NB4 (cell line): ENCODE measurements around the gene CCNDBP1.
A peak's percentile ranks its signal among the peaks of the same experiment; 100 is the strongest.

Experiments
- DNase-seq: peaks from one replicate; pipeline ENCODE4 v3.0.0; 2010; ENCODE audit warnings: low read depth
- H3K4me3 ChIP-seq: one replicate; pipeline ENCODE4 v1.5.1; 2011; ENCODE audit warnings: mild to moderate bottlenecking, low read depth, low read length, moderate library complexity
- MYC ChIP-seq: IDR thresholded peaks from 2 replicates; pipeline ENCODE4 v1.6.1; 2011; ENCODE audit warnings: low read depth, low read length
- POLR2A ChIP-seq: IDR thresholded peaks from 2 replicates; pipeline ENCODE4 v1.6.1; 2011; ENCODE audit warnings: mild to moderate bottlenecking; ENCODE audit not compliant: insufficient read length; ENCODE audit errors: extremely low read depth
- TF ChIP-seq, protein P1 (sequence below): IDR thresholded peaks from one replicate; pipeline ENCODE4 v1.5.1; 2012; ENCODE audit warnings: low read depth, low read length
- TF ChIP-seq, protein P2 (sequence below): IDR thresholded peaks from 2 replicates; pipeline ENCODE4 v1.6.1; 2011; ENCODE audit warnings: low read depth, low read length

Gene CCNDBP1

DNA sequence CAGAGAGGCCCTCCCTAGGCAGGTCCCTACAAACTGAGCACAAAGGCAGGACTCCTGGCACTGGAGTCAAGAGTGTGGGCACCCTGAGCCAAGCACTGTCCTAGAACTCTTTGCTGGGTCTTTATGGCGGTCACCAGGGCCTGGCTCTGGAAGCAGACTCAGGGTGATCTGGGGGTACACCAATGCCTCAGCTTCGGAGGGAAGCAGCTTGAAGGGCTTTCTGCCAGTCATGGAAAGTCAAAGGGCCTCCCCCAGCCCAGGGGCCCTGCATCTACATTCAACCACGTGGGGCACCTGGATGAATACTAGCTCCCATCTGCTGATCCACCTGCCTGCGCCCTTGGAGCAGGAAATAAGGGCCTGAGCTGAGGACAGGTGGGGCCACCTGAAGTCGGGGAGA is 28.3 kb downstream of the CCNDBP1 start:
- DNase-seq: no peak
- TF ChIP-seq, protein P1, sequence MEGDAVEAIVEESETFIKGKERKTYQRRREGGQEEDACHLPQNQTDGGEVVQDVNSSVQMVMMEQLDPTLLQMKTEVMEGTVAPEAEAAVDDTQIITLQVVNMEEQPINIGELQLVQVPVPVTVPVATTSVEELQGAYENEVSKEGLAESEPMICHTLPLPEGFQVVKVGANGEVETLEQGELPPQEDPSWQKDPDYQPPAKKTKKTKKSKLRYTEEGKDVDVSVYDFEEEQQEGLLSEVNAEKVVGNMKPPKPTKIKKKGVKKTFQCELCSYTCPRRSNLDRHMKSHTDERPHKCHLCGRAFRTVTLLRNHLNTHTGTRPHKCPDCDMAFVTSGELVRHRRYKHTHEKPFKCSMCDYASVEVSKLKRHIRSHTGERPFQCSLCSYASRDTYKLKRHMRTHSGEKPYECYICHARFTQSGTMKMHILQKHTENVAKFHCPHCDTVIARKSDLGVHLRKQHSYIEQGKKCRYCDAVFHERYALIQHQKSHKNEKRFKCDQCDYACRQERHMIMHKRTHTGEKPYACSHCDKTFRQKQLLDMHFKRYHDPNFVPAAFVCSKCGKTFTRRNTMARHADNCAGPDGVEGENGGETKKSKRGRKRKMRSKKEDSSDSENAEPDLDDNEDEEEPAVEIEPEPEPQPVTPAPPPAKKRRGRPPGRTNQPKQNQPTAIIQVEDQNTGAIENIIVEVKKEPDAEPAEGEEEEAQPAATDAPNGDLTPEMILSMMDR: no peak
- TF ChIP-seq, protein P2, sequence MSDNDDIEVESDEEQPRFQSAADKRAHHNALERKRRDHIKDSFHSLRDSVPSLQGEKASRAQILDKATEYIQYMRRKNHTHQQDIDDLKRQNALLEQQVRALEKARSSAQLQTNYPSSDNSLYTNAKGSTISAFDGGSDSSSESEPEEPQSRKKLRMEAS: no peak
- TF ChIP-seq MYC: no peak
- TF ChIP-seq POLR2A: no peak
- no peak overlapping the region for H3K4me3 ChIP-seq

DNA sequence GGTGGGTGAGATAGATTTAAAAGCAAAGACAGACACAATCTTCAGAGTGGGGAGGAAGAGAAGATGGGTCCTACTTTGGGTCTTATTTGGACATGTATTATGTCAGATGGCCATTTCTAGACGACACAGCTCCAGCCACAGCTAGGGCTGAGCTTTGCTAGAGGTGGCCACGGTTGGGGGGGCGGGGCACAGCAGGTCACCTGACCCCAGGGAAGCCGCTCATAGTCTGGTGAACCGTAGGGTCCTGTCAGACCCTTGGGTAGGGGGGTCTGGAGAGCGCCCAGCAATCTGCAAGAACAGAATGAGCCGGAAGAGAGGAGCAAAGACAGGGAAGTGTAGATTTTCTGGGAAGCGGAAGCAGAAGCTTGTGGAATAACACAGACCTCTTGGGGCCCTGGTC is 29.0 kb downstream of the CCNDBP1 start:
- DNase-seq: no peak
- TF ChIP-seq MYC: no peak
- TF ChIP-seq, protein P2: no peak
- TF ChIP-seq, protein P1: no peak
- no peak for TF ChIP-seq POLR2A

DNA sequence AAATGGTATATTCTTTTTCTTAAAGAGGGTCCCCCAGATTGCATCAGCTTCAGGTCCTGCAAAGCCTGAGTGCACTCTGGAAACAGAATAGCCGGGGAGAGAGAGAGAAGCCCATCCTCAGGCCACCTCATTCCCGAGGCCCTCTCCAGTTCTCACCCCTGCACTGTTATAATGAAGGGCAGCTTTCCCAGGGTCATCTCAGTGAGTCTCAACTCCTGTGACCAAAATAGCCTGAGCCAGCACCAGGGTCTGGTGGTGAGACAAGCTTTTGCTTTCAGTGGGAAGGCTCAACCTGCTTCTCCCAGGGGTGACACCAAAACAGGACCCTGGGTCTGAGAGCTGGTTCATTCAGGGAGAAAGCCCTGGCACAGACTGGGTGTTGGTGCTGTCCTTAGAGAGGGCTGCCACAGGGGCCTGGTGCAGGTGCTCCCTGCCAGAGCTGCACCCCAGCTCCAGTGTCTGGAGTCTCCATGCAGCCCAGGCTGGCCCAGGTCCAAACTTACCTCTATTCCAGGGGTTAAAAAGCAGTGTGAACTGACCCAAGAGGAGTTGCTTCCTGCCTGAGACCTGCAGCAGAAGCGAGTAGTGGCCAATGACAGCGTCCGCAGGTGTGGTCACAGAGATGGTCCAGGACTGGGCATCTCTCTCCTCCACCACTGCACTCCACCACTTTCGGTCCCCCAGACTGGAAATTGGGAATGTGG is 29.5 kb downstream of the CCNDBP1 start:
- no peak for TF ChIP-seq MYC
- TF ChIP-seq, protein P2: no peak
- TF ChIP-seq POLR2A: no peak
- TF ChIP-seq, protein P1: no peak
- H3K4me3 ChIP-seq: no peak overlapping the region
- DNase-seq: no peak

More for the DNA sequence above, 29.0 kb downstream of the CCNDBP1 start:
- no peak overlapping the region for H3K4me3 ChIP-seq

DNA sequence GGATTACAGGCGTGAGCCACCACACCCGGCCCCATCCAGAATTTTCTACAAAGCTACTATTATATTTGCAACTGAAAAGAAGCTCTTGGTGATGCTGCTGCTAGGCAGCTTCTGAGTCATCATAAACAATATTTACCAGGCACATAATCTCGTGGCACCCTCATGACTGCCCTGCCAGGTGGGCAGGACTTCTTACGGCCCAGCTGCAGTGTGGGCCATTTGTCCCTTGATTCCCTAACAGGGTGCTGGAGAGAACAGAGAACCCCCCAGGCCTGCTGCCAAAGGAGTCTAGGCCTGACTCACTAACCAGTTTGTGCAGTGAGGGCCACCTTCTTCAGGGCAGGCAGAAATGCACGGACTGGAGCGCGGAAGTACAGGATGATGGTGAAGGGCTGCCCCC is 30.8 kb downstream of the CCNDBP1 start:
- TF ChIP-seq MYC: no peak
- TF ChIP-seq, protein P1: no peak
- TF ChIP-seq POLR2A: no peak
- TF ChIP-seq, protein P2: no peak
- no peak overlapping the region for H3K4me3 ChIP-seq
- no peak for DNase-seq

DNA sequence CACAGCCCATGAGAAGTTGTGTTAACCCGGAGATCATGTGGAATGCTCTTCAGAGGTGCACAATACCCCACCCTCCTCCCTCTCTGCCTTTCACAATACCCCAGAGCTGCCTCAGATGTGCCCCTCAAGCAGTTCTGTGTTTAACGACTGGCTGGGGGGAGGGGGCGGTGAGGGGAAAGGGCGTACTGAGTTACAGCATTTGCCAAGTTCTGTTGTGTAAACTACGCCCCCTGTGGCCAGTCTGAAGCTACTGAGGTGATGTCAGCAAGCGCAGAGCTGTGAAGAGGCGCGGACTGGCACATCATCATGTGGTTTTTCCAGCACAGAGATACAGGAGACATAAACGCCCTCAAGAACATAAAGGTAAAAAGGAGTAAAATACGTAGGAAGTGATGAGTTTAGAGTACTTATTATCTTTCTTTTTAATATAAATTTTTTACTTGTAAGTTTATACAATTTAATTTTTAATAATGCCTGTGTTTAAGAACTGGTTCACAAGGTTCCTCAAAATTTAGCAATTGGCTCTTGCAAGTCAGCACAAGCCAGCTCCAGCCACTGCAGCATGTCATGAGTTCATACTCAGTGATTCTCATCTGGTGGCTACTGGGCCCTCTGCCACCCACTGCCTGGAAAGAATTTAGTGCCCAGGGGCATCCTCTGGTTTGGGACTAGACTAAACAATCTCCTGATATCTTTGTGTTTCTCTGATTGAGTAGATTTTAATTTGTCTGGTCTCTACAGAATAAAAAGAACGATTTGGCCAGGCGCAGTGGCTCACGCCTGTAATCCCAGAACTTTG is 33.9 kb downstream of the CCNDBP1 start:
- TF ChIP-seq, protein P1: peak; percentile 25
- no peak for TF ChIP-seq POLR2A
- TF ChIP-seq MYC: no peak
- peak; percentile 59 for DNase-seq
- no peak overlapping the region for H3K4me3 ChIP-seq
